ENCODE measurements around the gene TC2N. TPM values are rescaled to one million over a fixed set of nuclear protein-coding genes. Genes with fewer than 3 reads are reported as not detected.

Gene TC2N
- total RNA-seq, 1 donor from 2014 or later, result 50.3 TPM

GRCh38 chr14:91830777-91831176 lies 36.6 kb downstream of the TC2N start:
- no peak overlapping the region for H3K27ac ChIP-seq
- H3K4me3 ChIP-seq, result no peak overlapping the region
- intact Hi-C loops (cut with DNase I), result no loop called here
- no peak for TF ChIP-seq POLR2AphosphoS5 (IDR thresholded peaks at IDR 0.05; ENCODE audit: insufficient read depth in 1 of 2, low read depth in 1 of 2)
- TF ChIP-seq CTCF (IDR thresholded peaks at IDR 0.05), result no peak
- no peak for TF ChIP-seq POLR2A (IDR thresholded peaks at IDR 0.05)
- H3K27me3 ChIP-seq, result no peaks in the 10 kb centered on the region
- no peaks in the 10 kb centered on the region for H3K9me3 ChIP-seq
- peaks cover 22% of the 10 kb centered on the region for H3K4me1 ChIP-seq
- no peak for DNase-seq (ENCODE audit: extremely low spot score in 2 of 2)
- no peaks in the 10 kb centered on the region for H3K36me3 ChIP-seq

- TF ChIP-seq POLR2A (IDR thresholded peaks at IDR 0.05) (no peak), CTCF (IDR thresholded peaks at IDR 0.05) (no peak), POLR2AphosphoS5 (IDR thresholded peaks at IDR 0.05; ENCODE audit: insufficient read depth in 1 of 2, low read depth in 1 of 2) (no peak)
- Histone ChIP-seq H3K36me3 (no peaks in the 10 kb centered on the region), H3K27me3 (no peaks in the 10 kb centered on the region), H3K4me1 (peaks cover 22% of the 10 kb centered on the region), H3K9me3 (no peaks in the 10 kb centered on the region), H3K27ac (no peak overlapping the region), H3K4me3 (no peak overlapping the region)
- no peak for DNase-seq (ENCODE audit: extremely low spot score in 2 of 2)
- intact Hi-C loops (cut with DNase I), result no loop called here
These were observed 37.8 kb downstream of the TC2N start for GRCh38 chr14:91829511-91829910.

- Histone ChIP-seq H3K27me3 (no peaks in the 10 kb centered on the region), H3K4me1 (peaks cover 22% of the 10 kb centered on the region), H3K36me3 (no peaks in the 10 kb centered on the region), H3K4me3 (no peak overlapping the region), H3K27ac (no peak overlapping the region), H3K9me3 (no peaks in the 10 kb centered on the region)
- TF ChIP-seq POLR2A (IDR thresholded peaks at IDR 0.05) (no peak), POLR2AphosphoS5 (IDR thresholded peaks at IDR 0.05; ENCODE audit: insufficient read depth in 1 of 2, low read depth in 1 of 2) (no peak), CTCF (IDR thresholded peaks at IDR 0.05) (no peak)
- intact Hi-C loops (cut with DNase I), result no loop called here
- DNase-seq (ENCODE audit: extremely low spot score in 2 of 2), result no peak
These were observed 39.6 kb downstream of the TC2N start for GRCh38 chr14:91827746-91828145.

GRCh38 chr14:91817566-91818325 lies 49.6 kb downstream of the TC2N start:
- DNase-seq (ENCODE audit: extremely low spot score in 2 of 2), result no peak
- H3K27me3 ChIP-seq, result no peaks in the 10 kb centered on the region
- no peaks in the 10 kb centered on the region for H3K36me3 ChIP-seq
- TF ChIP-seq POLR2A (IDR thresholded peaks at IDR 0.05), result no peak
- no peak for TF ChIP-seq CTCF (IDR thresholded peaks at IDR 0.05)
- TF ChIP-seq POLR2AphosphoS5 (IDR thresholded peaks at IDR 0.05; ENCODE audit: insufficient read depth in 1 of 2, low read depth in 1 of 2), result no peak
- no peaks in the 10 kb centered on the region for H3K9me3 ChIP-seq
- H3K4me3 ChIP-seq, result no peak overlapping the region
- no peaks in the 10 kb centered on the region for H3K4me1 ChIP-seq
- no peak overlapping the region for H3K27ac ChIP-seq
- intact Hi-C loops (cut with DNase I), result no loop called here

GRCh38 chr14:91814317-91814716 lies 53.0 kb downstream of the TC2N start:
- no peak for DNase-seq (ENCODE audit: extremely low spot score in 2 of 2)
- peaks cover 5% of the 10 kb centered on the region for H3K9me3 ChIP-seq
- H3K27me3 ChIP-seq, result no peaks in the 10 kb centered on the region
- peaks cover 0 to 26% of the 10 kb centered on the region in 2 donors for H3K36me3 ChIP-seq
- no peak for TF ChIP-seq POLR2A (IDR thresholded peaks at IDR 0.05)
- no peak for TF ChIP-seq POLR2AphosphoS5 (IDR thresholded peaks at IDR 0.05; ENCODE audit: insufficient read depth in 1 of 2, low read depth in 1 of 2)
- TF ChIP-seq CTCF (IDR thresholded peaks at IDR 0.05), result no peak
- H3K27ac ChIP-seq, result no peak overlapping the region
- no peaks in the 10 kb centered on the region for H3K4me1 ChIP-seq
- intact Hi-C loops (cut with DNase I), result no loop called here
- no peak overlapping the region for H3K4me3 ChIP-seq
